Endothelial cell of umbilical vein (primary cell): Measurements from ENCODE around the gene LPCAT3.

ENCODE experiments used
- CTCF ChIP-seq, 2 donors: IDR thresholded peaks; 1 replicate in 1 of 2; 2 replicates in 1 of 2; pipeline ENCODE4 v1.5.1; 2011; ENCODE audit warnings: low read length in 2 of 2, mild to moderate bottlenecking in 2 of 2, moderate library complexity in 2 of 2, control low read depth in 1 of 2, inconsistent platforms in 1 of 2, low read depth in 1 of 2; ENCODE audit not compliant: insufficient read depth in 1 of 2; ENCODE audit errors: extremely low read depth in 1 of 2
- EZH2 ChIP-seq: IDR thresholded peaks from 2 replicates; pipeline ENCODE4 v1.6.1; 2012; ENCODE audit warnings: borderline replicate concordance, low read depth, mild to moderate bottlenecking, moderate library complexity, low read length, inconsistent platforms; ENCODE audit not compliant: severe bottlenecking
- JUN ChIP-seq: IDR thresholded peaks from 2 replicates; pipeline ENCODE4 v1.6.1; 2011; ENCODE audit warnings: borderline replicate concordance, low read depth; ENCODE audit not compliant: insufficient read length, insufficient read depth
- POLR2A ChIP-seq: IDR thresholded peaks from 2 replicates; pipeline ENCODE4 v1.6.1; 2012; ENCODE audit warnings: low read depth, mild to moderate bottlenecking, control low read depth, low read length

- no peak for TF ChIP-seq POLR2A
- no peak for TF ChIP-seq CTCF (IDR thresholded peaks at IDR 0.05; ENCODE audit: extremely low read depth in 1 of 2, insufficient read depth in 1 of 2, low read depth in 1 of 2, low read length in 2 of 2)
- no peak for TF ChIP-seq JUN
- TF ChIP-seq EZH2, result no peak
Measured at GRCh38 chr12:6959058-6959804, 59.0 kb downstream of the LPCAT3 start.
